KOPT-K1 (cell line): ENCODE data around the gene MYEOV.

Experiments used
- H3K27ac ChIP-seq: fragments of 200-600 bp; sonication (generic); 2 replicates; pipeline ENCODE4 v1.5.1; 2016; ENCODE audit warnings: antibody characterized with exemption, mild to moderate bottlenecking, low read depth, low read length; ENCODE audit not compliant: poor library complexity, severe bottlenecking
- H3K36me3 ChIP-seq: fragments of 200-600 bp; sonication (generic); 2 replicates; pipeline ENCODE4 v1.5.1; 2017; ENCODE audit warnings: antibody characterized with exemption, mild to moderate bottlenecking, low read length, moderate library complexity; ENCODE audit not compliant: insufficient read depth
- H3K9me3 ChIP-seq: fragments of 200-600 bp; sonication (generic); 2 replicates; pipeline ENCODE4 v1.5.1; 2017; ENCODE audit warnings: antibody characterized with exemption, low read length, mild to moderate bottlenecking; ENCODE audit not compliant: insufficient read depth, poor library complexity, severe bottlenecking

MYEOV gene

GRCh38 chr11:69300120-69301060, 6.4 kb downstream of the MYEOV start:
- H3K27ac ChIP-seq, result no peak overlapping the region
- no peaks in the 10 kb centered on the region for H3K9me3 ChIP-seq
- H3K36me3 ChIP-seq, result no peaks in the 10 kb centered on the region

GRCh38 chr11:69301081-69301454, 7.1 kb downstream of the MYEOV start:
- no peaks in the 10 kb centered on the region for H3K36me3 ChIP-seq
- no peaks in the 10 kb centered on the region for H3K9me3 ChIP-seq
- no peak overlapping the region for H3K27ac ChIP-seq

DNA sequence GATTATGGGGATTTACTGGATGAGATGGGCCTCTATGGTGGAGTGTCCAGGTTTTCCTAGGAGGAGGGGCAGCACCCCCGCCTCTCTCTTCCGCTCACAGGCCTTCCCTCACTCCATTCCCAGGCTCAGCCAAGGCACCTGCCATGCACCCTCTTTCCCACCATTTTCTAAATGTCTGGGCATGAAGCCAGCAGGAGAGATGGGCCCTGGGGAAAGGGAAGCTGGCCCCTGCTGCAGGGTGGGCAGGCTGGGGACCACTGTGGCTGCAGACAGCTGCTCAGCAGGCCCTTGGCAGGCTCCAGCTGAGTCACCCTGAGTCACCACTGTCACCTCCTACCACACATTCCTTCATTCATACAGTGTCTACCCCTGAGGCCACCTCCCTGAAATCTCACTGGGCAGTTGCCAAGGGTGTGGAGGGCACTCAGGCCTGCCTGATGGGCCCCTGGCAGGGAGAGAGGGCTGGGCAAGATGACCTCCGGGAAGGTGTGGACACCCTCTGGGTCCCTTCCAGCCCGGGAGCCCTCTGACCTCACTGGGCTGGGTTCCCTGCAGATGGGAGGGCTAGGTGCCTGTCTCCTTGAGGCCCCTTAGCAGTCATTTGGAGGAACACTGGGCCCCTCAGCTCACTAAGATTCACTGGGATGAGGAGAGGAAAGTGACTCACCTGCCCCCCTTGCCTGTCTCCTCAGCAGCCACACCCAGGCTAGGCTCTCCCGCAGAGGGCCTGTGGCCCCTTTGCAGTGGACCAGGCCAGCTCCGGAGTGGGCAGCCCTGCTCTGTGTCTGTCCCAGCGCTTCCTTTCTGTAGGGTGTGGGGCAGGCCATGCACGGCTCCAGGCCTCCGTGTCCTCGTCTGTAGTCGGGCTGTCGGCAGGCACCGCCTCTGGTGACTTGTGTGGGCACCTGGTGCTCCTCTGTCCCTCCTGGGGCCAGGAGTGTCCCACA, 7.8 kb downstream of the MYEOV start:
- Histone ChIP-seq H3K36me3 (no peaks in the 10 kb centered on the region), H3K27ac (no peak overlapping the region), H3K9me3 (no peaks in the 10 kb centered on the region)

GRCh38 chr11:69302447-69303020, 8.6 kb downstream of the MYEOV start:
- no peak overlapping the region for H3K27ac ChIP-seq
- no peaks in the 10 kb centered on the region for H3K36me3 ChIP-seq
- H3K9me3 ChIP-seq, result no peaks in the 10 kb centered on the region

- no peaks in the 10 kb centered on the region for H3K36me3 ChIP-seq
- no peaks in the 10 kb centered on the region for H3K9me3 ChIP-seq
- no peak overlapping the region for H3K27ac ChIP-seq
Measured at GRCh38 chr11:69303427-69303826, 9.5 kb downstream of the MYEOV start.

GRCh38 chr11:69304258-69304657, 10.3 kb downstream of the MYEOV start:
- Histone ChIP-seq H3K9me3 (no peaks in the 10 kb centered on the region), H3K27ac (no peak overlapping the region), H3K36me3 (no peaks in the 10 kb centered on the region)

- no peak overlapping the region for H3K27ac ChIP-seq
- no peaks in the 10 kb centered on the region for H3K9me3 ChIP-seq
- no peaks in the 10 kb centered on the region for H3K36me3 ChIP-seq
Measured at GRCh38 chr11:69304686-69305085, 10.7 kb downstream of the MYEOV start.

DNA sequence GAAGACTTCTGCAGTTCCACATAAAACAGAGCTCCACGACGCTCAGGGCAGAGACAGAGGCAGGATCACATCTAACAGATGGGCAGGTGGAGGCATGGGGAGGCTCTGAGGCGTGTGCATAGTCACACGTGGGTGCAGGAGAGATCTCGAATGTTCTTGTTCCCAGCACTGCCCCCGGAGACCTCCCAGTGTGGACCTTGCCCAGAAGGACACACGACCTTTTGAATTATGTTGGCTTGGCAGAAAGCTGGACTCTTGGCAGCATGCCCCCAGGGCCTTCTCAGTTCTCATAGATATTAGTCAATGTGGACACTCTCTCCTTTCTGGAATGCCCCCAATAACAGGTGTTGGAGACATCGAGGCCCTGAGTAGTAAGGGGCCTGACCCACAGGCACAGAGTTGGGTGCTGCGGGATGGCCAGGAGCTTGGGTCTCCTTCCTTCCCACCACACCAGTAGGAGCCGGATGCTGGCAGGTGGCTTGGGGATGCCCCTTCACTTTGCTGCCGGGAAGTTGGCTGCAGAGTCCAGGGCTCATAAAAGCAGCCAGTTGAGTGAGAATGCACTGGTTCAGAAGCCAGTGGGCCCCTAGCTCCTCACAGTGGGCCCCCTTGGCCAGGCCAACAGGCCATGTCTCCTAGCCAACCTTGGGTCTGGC, 12.1 kb downstream of the MYEOV start:
- no peaks in the 10 kb centered on the region for H3K9me3 ChIP-seq
- no peaks in the 10 kb centered on the region for H3K36me3 ChIP-seq
- H3K27ac ChIP-seq, result no peak overlapping the region

- H3K27ac ChIP-seq, result no peak overlapping the region
- no peaks in the 10 kb centered on the region for H3K36me3 ChIP-seq
- H3K9me3 ChIP-seq, result no peaks in the 10 kb centered on the region
Measured at GRCh38 chr11:69306821-69307220, 12.9 kb downstream of the MYEOV start.

- Histone ChIP-seq H3K27ac (no peak overlapping the region), H3K36me3 (no peaks in the 10 kb centered on the region), H3K9me3 (no peaks in the 10 kb centered on the region)
Measured at GRCh38 chr11:69307421-69307820, 13.5 kb downstream of the MYEOV start.

DNA sequence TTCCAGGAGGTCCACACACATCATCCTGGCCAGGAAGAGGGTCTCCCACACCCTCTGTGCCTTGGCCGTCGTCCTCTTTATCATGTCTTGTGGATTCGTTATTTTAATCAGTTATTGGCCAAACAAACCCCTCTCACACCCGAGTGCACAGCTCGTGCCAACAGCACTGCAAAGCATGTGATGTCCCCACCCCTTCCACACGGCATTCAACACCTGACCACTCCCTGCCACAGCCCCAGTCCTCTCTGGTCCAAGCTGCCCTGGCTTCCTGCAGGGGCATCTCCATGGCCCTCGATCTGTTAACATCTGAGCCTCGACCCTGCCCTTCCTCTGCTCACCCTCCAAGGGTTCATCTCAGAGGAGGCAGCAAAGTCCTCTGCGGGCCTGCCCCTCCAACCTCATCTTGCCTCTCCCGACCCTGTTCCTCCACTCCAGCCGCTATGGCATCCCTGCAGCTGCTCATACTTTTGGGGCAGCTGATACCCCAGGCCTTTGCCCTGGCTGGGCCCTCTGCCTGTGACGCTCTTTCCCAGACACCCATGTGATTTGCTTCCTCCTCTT, 14.0 kb downstream of the MYEOV start:
- Histone ChIP-seq H3K36me3 (no peaks in the 10 kb centered on the region), H3K9me3 (no peaks in the 10 kb centered on the region), H3K27ac (no peak overlapping the region)

- Histone ChIP-seq H3K36me3 (no peaks in the 10 kb centered on the region), H3K27ac (no peak overlapping the region), H3K9me3 (no peaks in the 10 kb centered on the region)
Measured at GRCh38 chr11:69308491-69308911, 14.5 kb downstream of the MYEOV start.

DNA sequence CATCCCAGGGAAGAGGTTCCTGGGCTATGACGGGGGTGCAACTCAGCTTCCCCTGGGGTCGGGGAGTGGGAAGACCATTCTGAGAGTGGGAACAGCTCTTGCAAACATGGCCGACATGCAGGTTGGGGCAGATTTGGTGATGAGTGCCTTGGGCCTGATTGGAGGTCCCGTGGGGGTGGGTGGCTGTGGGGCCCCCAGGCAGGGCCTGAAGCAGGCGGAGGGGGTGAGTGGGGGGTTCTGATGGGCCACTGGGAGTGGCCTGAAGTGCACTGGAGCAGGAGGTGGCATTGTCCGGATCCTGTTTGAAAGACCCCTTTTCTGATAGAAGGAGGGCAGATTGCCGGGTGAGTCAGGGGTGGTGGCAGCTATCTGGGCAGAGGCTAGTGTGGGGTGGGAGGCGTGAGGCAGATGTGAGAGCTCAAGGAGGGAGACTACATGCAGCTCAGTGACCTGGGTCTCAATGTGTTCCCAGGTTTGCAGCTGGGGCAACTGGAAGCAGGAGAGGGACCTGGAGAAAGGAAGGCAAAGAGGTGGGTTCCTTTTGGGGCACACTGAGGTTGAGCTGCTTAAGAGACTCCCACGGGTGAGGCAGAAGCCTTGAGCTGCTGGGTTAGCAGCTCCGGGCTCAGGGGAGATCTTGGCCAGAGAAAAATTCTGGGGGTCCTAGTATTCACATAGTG, 15.1 kb downstream of the MYEOV start:
- H3K9me3 ChIP-seq, result no peaks in the 10 kb centered on the region
- H3K27ac ChIP-seq, result no peak overlapping the region
- no peaks in the 10 kb centered on the region for H3K36me3 ChIP-seq
